Ishikawa (cell line): ENCODE data around the gene AEBP1.

Experiments used
- CEBPB ChIP-seq: IDR thresholded peaks from 2 replicates; pipeline ENCODE4 v1.6.1; 2012
- CREB1 ChIP-seq: IDR thresholded peaks from 2 replicates; pipeline ENCODE4 v1.6.1; 2012; ENCODE audit warnings: low read depth
- EGR1 ChIP-seq: IDR thresholded peaks from 2 replicates; pipeline ENCODE4 v1.6.1; 2012
- EP300 ChIP-seq: IDR thresholded peaks from 2 replicates; pipeline ENCODE4 v1.6.1; 2012; ENCODE audit warnings: borderline replicate concordance
- MAX ChIP-seq: IDR thresholded peaks from 2 replicates; pipeline ENCODE4 v1.6.1; 2012
- NFIC ChIP-seq: IDR thresholded peaks from 2 replicates; pipeline ENCODE4 v1.6.1; 2012
- TAF1 ChIP-seq: IDR thresholded peaks from 2 replicates; pipeline ENCODE4 v1.6.1; 2012; ENCODE audit warnings: low read depth, mild to moderate bottlenecking
- USF1 ChIP-seq: IDR thresholded peaks from 2 replicates; pipeline ENCODE4 v1.6.1; 2012

GRCh38 chr7:44141221-44141850 is 37.2 kb downstream of the AEBP1 start, which contains the start of gene MYL7:
- no peak for TF ChIP-seq USF1
- TF ChIP-seq EP300: no peak
- no peak for TF ChIP-seq MAX
- no peak for TF ChIP-seq NFIC
- no peak for TF ChIP-seq CREB1
- TF ChIP-seq CEBPB: no peak
- no peak for TF ChIP-seq TAF1
- TF ChIP-seq EGR1: no peak
